GM12875 (cell line): ENCODE measurements around the gene FADS3.

ENCODE experiments used
- H3K4me3 ChIP-seq: one replicate; pipeline ENCODE4 v1.5.1; 2011; ENCODE audit warnings: low read depth, low read length, control low read depth
- CTCF ChIP-seq: IDR thresholded peaks from 2 replicates; pipeline ENCODE4 v1.5.1; 2011; ENCODE audit warnings: low read depth, mild to moderate bottlenecking, control low read depth, inconsistent platforms, low read length, moderate library complexity, borderline replicate concordance; ENCODE audit not compliant: insufficient read depth

The FADS3 gene

DNA sequence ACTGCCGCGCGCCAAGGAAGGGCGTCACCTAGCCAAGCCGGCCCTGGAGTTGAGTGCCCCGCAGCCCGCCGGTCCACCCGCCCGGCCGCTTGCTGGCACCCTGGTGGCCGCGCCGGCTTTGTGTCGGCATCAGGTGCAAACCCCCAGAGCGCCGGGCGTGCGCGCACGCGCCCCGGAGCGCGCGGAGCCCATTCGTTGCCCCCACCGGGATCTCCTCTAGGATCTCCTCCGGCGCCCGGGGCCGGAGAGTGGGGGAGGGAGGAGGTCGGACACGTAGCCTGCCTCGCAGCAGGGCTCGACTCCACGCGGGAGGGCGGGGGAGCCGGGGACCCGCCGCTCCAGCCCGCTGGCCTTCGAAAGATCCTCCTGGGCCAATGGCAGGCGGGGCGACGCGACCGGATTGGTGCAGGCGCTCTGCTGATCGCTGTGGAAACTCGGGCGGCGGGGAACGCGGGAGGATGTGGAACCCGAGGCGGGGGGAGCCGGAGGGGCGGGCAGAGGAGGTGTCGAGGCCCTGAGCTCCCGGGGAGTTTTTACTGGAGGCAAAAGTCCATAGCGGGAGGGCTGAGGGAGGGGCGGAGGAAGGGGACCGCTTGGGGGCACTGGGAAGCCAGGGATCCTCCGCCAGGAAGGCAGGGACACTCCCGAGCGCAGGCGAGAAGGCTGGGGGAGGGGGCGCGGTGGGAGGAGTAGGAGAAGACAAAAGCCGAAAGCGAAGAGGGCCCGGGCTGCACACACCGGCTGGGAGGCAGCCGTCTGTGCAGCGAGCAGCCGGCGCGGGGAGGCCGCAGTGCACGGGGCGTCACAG lies 63.6 kb downstream of the FADS3 start, which contains the start of gene FADS2:
Gene FADS2 (plus strand): TSS at position 730 of the 808 bp plus-strand sequence. CDS start 91 bp downstream, outside the sequence.
- 0 out of 2 replicates have a peak, but pooled peaks have one; percentile 15 for TF ChIP-seq CTCF

DNA sequence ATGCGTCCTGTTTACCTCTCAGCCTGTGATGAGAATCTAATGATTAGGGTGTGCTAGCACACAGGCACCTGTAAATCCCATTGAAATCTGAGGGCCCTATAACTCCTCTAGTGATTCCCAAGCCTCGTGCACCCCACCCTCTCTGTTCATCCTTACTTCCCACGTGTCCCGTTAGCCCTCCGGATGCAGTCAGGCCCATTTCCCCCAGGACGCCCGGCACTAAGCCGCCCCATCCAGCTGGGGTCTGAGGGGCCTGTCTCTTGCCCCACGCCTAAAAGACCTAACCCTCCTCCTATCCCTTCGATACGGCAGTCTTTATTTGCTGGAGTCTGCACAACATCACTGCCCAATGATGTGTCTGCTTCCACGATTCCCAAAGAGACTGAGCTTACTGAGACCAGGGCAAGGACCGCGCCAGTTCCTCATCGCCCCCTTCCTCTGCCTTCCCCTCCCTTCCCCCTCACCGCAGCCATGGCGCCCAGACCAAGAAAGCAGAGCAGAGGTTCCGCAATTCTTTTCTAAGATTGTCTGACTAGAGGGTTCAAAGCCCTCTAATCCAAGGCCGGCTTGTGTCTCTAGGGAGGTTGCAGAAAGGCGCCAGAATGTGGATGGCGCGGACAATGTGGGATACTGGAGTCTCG lies 64.3 kb downstream of the FADS3 start:
- peak overlapping the region; percentile 97 for H3K4me3 ChIP-seq
- TF ChIP-seq CTCF: no peak

More for the DNA sequence above, 63.6 kb downstream of the FADS3 start, which contains the start of gene FADS2:
- H3K4me3 ChIP-seq: peak within 1 kb of the TSS; percentile 97
